HG03097 (cell line): ENCODE data around the gene ADARB2.
"Not testable (repeated sequence)": the region's sequence is repeated elsewhere in the genome, so short reads cannot be mapped to it uniquely, and the experiment has no call there.

ENCODE experiments used
- ATAC-seq: cut with Tn5 transposase; IDR thresholded peaks from one replicate; pipeline ENCODE4 v1.9.1; 2021; ENCODE audit not compliant: unreplicated experiment, low FRiP score

The ADARB2 gene

DNA sequence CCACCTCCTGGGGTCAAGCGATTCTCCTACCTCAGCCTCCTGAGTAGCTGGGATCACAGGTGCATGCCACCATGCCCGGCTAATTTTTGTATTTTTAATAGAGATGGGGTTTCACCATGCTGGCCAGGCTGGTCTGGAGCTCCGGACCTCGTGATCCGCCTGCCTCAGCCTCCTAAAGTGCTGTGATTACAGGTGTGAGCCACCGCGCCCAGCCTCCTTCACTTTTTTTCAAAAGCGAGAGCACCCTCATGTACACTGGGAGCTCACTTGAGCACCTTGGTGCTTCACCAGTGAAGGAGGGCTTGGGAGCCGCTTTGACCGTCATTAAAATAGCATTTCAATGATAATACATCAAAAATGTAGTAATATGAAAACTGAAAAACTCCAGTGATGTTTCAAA, 578.8 kb downstream of the ADARB2 start:
- ATAC-seq = not testable (repeated sequence)

DNA sequence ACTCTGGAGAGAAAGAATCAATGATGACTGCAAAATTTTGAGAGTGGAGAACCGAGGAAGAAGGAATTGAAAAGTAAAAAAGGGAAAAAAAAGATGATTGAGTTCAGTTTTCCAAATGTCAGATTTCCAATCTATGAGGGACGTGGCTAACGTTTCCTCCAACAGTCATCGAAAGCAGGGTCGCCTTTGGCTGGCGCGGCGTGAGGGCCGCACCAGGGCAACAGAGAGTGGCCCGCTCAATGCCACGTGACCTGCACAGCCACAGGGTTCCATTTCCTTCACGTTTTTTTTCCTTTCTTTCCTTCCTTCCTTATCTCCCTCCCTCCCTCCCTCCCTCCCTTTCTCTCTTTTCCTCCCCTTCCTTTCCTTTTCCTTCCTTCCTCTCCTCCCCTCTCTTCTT, 579.3 kb downstream of the ADARB2 start:
- ATAC-seq = no peak

- no peak for ATAC-seq
These were observed 579.8 kb downstream of the ADARB2 start for GRCh38 chr10:1157615-1157933.

GRCh38 chr10:1156921-1157614, 580.3 kb downstream of the ADARB2 start:
- no peak for ATAC-seq

GRCh38 chr10:1156616-1156886, 580.8 kb downstream of the ADARB2 start:
- no peak for ATAC-seq

GRCh38 chr10:1155791-1156615, 581.3 kb downstream of the ADARB2 start:
- no peak for ATAC-seq

DNA sequence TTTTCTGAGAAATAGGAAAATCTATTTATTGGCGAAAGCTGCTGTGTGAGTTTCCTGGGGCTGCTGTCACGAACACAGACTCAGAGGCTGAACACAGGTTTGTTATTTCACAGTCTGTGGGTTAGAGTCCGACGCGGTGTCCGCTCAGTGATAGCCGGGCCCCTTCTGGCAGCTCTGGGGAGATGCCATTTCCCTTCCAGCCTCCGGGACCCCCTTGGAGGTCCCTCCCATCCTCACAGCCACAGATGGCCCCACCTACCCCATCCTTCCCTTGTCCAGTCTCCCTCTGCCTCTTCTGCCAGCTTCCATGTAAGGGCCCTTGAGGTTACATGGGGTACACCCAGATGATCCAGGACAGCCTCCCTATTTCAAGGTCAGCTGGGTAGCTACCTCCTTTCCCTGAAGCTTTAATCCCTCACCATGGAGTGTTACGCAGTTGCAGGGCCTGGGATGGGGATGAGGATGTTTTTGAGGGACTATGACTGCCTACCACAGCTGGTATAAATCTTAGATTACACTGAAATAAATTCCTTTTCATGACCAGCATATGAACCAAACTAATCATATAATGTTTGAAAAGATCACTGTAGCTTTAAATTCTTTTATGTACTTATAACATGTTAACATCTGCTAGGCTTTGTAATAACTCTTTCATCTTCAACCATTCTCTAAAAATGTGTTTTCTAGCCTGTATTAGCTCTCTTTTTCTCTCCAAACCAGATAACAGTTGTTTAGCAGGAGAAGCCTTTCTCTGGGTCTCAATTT, 582.6 kb downstream of the ADARB2 start:
- no peak for ATAC-seq

DNA sequence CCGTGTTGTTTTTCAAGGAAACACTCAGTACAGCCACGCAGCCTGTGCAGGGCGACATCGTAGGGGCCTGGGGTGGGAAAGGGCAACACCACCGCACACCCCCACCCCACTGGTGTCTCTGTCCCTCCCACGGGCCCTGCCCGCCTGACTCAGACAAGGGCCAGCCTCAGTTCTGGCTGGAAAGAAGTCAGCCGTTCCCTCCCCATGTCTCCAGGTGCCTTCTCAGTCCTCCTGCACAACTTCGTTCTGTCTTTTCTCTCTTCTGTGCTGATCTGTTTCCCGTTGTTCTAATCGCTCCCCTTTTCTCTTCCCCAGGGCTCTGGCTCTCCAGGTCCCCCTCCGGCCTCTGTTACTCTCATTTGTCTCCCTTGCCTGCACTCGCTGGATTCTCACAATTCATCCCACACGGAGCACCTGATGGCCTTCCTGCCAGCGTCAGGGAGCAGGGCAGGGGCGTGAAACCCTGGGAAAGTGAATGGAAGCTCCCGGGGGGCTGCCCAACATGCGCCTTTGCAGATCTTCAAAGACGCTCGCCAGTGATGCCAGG, 583.4 kb downstream of the ADARB2 start:
- ATAC-seq = no peak

DNA sequence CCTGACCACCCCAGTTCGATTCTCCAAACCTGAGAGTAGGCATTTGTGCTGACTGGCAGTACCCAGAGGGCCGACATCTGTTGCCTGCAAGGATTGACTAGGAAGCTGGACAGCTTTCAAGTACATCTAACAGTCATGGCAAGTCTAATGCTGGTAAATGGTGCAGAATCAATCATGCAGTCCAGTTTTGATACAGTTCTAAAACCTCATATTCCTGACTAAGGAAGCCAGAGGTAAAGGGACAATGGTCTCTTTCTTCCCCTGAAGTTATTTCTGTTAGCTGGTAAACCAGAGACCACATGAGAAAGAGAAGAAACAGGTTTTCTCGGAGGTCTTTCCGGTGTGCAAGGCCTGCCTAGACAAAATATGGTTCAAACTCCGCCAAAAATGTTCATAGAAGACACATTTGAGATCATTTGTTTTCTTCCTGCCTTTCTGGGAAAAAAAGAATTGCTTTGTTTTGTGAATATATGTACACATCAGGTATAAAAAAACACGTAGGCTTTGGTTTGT, 584.0 kb downstream of the ADARB2 start:
- no peak for ATAC-seq

DNA sequence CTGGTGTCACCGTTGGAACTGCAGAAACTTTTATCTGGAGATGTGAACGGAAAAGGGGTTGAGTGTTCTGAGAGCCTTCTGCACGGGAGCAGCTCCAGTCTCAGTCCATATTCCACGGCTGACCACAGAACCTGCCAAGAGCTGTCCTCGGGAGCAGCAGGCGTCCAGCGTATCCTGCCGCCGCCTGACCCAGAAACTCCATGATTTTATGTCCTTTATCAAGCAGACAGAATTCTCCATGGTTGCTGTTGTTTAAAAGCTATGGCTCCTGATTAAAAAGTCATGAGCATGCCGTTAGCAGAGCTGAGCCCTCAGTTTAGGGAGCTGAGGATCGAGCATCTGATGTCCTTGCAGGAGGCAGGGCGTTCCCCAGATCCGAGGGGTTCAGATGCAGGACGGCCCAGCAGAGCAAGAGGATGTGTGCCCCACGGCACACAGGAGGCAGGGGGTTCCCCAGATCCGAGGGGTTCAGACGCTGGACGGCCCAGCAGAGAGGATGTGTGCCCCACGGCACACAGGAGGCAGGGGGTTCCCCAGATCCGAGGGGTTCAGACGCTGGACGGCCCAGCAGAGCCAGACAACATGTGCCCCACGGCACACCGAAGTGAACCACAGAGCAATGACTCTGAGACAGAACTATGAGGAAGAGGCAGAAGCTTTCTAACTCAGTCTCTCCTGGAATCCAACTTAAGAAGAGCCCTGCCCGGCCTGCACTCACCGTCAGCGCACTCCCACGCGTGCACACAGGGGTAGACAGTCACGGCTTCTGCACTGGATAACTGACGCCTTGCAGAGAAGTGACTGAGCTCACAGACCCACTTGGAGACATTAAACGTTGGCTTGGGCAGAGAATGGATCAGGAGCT, 584.7 kb downstream of the ADARB2 start:
- no peak for ATAC-seq

GRCh38 chr10:1151076-1152033, 586.0 kb downstream of the ADARB2 start:
- ATAC-seq = no peak

DNA sequence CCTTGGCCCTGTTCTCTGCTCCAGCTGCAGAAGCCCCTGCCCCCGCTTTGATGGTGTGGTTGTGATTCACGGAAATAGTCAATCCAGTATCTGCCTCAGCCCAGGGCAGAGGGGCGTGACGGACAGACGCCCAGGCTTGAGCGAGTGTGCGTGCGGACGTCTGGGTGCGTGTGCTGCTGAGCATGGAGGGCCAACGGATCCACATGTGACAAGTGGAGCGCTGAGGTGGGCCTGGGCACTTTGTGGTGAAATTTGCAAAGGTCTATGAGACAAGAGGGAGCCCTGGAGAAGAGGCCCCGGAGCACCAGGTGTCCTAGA, 586.7 kb downstream of the ADARB2 start:
- no peak for ATAC-seq

GRCh38 chr10:1149793-1150637, 587.3 kb downstream of the ADARB2 start:
- no peak for ATAC-seq

GRCh38 chr10:1148855-1149605, 588.3 kb downstream of the ADARB2 start:
- ATAC-seq = no peak

- ATAC-seq = no peak
These were observed 589.5 kb downstream of the ADARB2 start for GRCh38 chr10:1147810-1148209.

GRCh38 chr10:1142596-1142995, 594.7 kb downstream of the ADARB2 start:
- ATAC-seq = no peak

DNA sequence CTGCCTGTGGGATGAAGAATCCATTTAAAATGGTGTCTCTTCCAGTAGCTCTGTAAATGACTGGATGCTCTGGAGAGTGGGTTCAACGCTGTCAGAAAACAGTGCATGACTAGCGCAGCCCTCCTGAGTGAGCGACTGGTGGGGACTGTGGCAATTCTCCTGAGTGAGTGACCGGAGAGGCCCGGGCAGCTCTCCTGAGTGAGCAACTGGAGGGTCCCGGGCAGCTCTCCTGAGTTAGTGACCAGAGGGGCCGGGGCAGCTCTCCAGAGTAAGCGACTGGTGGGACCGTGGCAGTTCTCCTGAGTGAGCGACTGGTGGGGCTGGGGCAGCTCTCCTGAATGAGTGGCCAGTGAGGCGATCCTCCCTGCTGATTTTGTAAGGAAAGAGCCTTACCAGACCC, 595.6 kb downstream of the ADARB2 start:
- ATAC-seq = no peak

- ATAC-seq = no peak
These were observed 596.1 kb downstream of the ADARB2 start for GRCh38 chr10:1141261-1141660.
